Endodermal cell (in vitro differentiated cells): ENCODE data around the gene ARHGAP21. TPM values are rescaled to one million over a fixed set of nuclear protein-coding genes. Genes with fewer than 3 reads are reported as not detected.

Experiments used
- DNase-seq: peaks from one replicate; pipeline ENCODE4 v3.0.0-alpha.2; 2017
- H3K27ac ChIP-seq: 2 replicates; pipeline ENCODE4 v1.5.1; 2013; ENCODE audit warnings: mild to moderate bottlenecking, low read depth, low read length, moderate library complexity
- H3K27me3 ChIP-seq: 2 replicates; pipeline ENCODE4 v1.6.1; 2013; ENCODE audit warnings: mild to moderate bottlenecking, low read length, moderate library complexity; ENCODE audit not compliant: insufficient read depth, control insufficient read depth, poor library complexity, severe bottlenecking
- H3K36me3 ChIP-seq: 2 replicates; pipeline ENCODE4 v1.7.0; 2013; ENCODE audit warnings: mild to moderate bottlenecking, low read length, moderate library complexity; ENCODE audit not compliant: control insufficient read depth, insufficient read depth
- H3K4me1 ChIP-seq: one replicate; pipeline ENCODE4 v1.7.0; 2013; ENCODE audit warnings: low read length; ENCODE audit not compliant: control insufficient read depth, insufficient read depth
- H3K4me3 ChIP-seq: 2 replicates; pipeline ENCODE4 v1.5.1; 2013; ENCODE audit warnings: mild to moderate bottlenecking, low read length, moderate library complexity
- H3K9ac ChIP-seq: 2 replicates; pipeline ENCODE4 v1.6.1; 2013; ENCODE audit warnings: mild to moderate bottlenecking, low read length, moderate library complexity; ENCODE audit not compliant: poor library complexity, severe bottlenecking; ENCODE audit errors: extremely low read depth
- H3K9me3 ChIP-seq: 2 replicates; pipeline ENCODE4 v1.6.1; 2013; ENCODE audit warnings: mild to moderate bottlenecking, low read length, moderate library complexity; ENCODE audit not compliant: control insufficient read depth
- H3K27ac Mint-ChIP-seq: 2 replicates; pipeline ENCODE4 v1.8.0; 2020; ENCODE audit warnings: mixed read lengths
- H3K27me3 Mint-ChIP-seq: 2 replicates; pipeline ENCODE4 v1.8.0; 2021; ENCODE audit warnings: mild to moderate bottlenecking, mixed read lengths; ENCODE audit not compliant: insufficient read depth
- H3K36me3 Mint-ChIP-seq: 2 replicates; pipeline ENCODE4 v1.8.0; 2020; ENCODE audit warnings: low read depth, mixed read lengths
- H3K4me1 Mint-ChIP-seq: 2 replicates; pipeline ENCODE4 v1.8.0; 2020; ENCODE audit warnings: mixed read lengths
- H3K4me3 Mint-ChIP-seq: 2 replicates; pipeline ENCODE4 v1.8.0; 2020; ENCODE audit warnings: mild to moderate bottlenecking, moderate library complexity, mixed read lengths
- H3K9me3 Mint-ChIP-seq: 2 replicates; pipeline ENCODE4 v1.8.0; 2020; ENCODE audit warnings: mild to moderate bottlenecking, mixed read lengths
- WGBS, 2 experiments: methylation state at CpG; one replicate each; pipeline versions ENCODE4 v1.1.5 to v1.1.7; 2013; ENCODE audit warnings: missing lambda C conversion rate in 2 of 2, mixed read lengths in 1 of 2; ENCODE audit not compliant: insufficient coverage in 1 of 2, insufficient read length in 1 of 2; 5-methylcytosine and 5-hydroxymethylcytosine counted together
- total RNA-seq, 2 donors: library from RNA; stranded (reverse); fragmentation: NEBNext Ultra II Directional in 1 of 2; extraction: Animal tissue kit (Norgen Biotek cat#: 25700) in 1 of 2; gene quantifications; 2 replicates in 1 of 2; 3 replicates in 1 of 2; pipeline ENCODE4 v1.2.1, GENCODE V29; 2021
- TF ChIP-seq, protein P1 (sequence below): fragments of 200-600 bp; sonication (generic); conservative IDR thresholded peaks from 2 replicates; pipeline ENCODE4 v1.5.0; 2021; ENCODE audit warnings: antibody characterized with exemption, mild to moderate bottlenecking

ARHGAP21 gene
- total RNA-seq, 2 donors from 2014 or later, result 51.6 to 69.7 TPM

DNA sequence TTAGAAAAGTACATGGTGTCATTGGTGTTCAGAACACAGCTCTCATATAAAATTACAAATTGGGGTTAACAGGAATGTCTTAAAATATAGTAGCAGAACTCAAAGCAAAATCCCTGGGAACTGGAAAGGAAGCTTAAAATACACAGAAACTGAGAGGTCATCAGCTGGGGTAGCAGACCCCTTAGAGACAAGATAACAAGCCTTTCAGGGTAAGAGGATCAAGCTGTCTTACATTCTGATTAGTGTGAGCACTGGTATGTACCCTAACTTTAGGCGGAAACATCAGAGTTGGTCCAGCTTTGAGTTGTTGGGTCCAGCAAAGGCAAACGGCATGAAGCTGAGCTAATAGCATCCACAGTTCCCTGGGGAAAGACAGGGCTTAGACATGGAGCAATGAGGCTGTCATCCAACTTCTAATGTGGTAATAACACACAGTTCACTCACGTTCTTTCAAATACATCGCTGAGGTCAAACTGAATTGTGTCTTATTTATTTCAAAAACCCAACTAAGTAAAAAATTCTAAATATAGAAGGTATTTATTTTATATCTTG lies 32.6 kb downstream of the ARHGAP21 start:
- Mint-ChIP-seq H3K27ac (no peak overlapping the region), H3K4me1 (peaks cover 7% of the 10 kb centered on the region), H3K36me3 (peaks cover 4% of the 10 kb centered on the region), H3K9me3 (no peaks in the 10 kb centered on the region), H3K27me3 (no peaks in the 10 kb centered on the region), H3K4me3 (no peak overlapping the region)
- no peak overlapping the region for H3K4me3 ChIP-seq
- TF ChIP-seq, protein P1, sequence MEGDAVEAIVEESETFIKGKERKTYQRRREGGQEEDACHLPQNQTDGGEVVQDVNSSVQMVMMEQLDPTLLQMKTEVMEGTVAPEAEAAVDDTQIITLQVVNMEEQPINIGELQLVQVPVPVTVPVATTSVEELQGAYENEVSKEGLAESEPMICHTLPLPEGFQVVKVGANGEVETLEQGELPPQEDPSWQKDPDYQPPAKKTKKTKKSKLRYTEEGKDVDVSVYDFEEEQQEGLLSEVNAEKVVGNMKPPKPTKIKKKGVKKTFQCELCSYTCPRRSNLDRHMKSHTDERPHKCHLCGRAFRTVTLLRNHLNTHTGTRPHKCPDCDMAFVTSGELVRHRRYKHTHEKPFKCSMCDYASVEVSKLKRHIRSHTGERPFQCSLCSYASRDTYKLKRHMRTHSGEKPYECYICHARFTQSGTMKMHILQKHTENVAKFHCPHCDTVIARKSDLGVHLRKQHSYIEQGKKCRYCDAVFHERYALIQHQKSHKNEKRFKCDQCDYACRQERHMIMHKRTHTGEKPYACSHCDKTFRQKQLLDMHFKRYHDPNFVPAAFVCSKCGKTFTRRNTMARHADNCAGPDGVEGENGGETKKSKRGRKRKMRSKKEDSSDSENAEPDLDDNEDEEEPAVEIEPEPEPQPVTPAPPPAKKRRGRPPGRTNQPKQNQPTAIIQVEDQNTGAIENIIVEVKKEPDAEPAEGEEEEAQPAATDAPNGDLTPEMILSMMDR, result no peak
- H3K9ac ChIP-seq, result no peak overlapping the region
- no peaks in the 10 kb centered on the region for H3K9me3 ChIP-seq
- H3K4me1 ChIP-seq, result no peaks in the 10 kb centered on the region
- H3K27me3 ChIP-seq, result no peaks in the 10 kb centered on the region
- H3K27ac ChIP-seq, result no peak overlapping the region
- WGBS, 2 experiments, result 96 to 100% methylated on average over 2 to 3 of the region's 4 CpGs
- peaks cover 5% of the 10 kb centered on the region for H3K36me3 ChIP-seq
- DNase-seq, result no peak

DNA sequence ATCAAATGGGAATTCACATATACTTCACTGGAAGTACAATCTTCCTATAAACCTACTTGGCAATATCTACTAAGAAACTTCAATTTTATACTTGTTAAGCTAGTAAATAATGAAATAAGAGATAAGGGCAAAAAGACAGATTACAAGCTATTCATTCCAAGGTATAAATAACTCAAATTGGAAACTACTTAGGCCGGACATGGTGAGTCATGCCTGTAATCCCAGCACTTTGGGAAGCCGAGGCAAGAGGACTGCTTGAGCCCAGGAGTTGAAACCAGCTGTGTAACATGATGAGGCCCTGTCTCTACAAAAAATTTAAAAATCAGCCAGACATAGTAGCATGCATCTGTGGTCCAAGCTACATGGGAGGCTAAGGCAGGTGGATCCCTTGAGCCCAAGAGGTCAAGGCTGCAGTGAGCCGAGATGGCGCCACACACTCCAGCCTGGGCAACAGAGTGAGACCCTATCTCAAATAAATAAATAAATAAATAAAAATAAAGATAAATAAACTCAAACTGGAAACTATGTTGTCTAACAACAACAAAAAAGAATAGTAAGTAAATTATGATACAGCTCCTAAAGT lies 37.6 kb downstream of the ARHGAP21 start:
- no peak for DNase-seq
- Histone ChIP-seq H3K27ac (no peak overlapping the region), H3K36me3 (no peaks in the 10 kb centered on the region), H3K4me3 (no peak overlapping the region), H3K27me3 (no peaks in the 10 kb centered on the region), H3K4me1 (no peaks in the 10 kb centered on the region), H3K9ac (no peak overlapping the region), H3K9me3 (no peaks in the 10 kb centered on the region)
- Mint-ChIP-seq H3K36me3 (peaks cover 23% of the 10 kb centered on the region), H3K4me3 (no peak overlapping the region), H3K27me3 (no peaks in the 10 kb centered on the region), H3K4me1 (peaks cover 3% of the 10 kb centered on the region), H3K9me3 (peaks cover 2% of the 10 kb centered on the region), H3K27ac (no peak overlapping the region)
- TF ChIP-seq, protein P1, result no peak
- 96 to 97% methylated on average over 2 to 3 of the region's 4 CpGs for WGBS, 2 experiments

DNA sequence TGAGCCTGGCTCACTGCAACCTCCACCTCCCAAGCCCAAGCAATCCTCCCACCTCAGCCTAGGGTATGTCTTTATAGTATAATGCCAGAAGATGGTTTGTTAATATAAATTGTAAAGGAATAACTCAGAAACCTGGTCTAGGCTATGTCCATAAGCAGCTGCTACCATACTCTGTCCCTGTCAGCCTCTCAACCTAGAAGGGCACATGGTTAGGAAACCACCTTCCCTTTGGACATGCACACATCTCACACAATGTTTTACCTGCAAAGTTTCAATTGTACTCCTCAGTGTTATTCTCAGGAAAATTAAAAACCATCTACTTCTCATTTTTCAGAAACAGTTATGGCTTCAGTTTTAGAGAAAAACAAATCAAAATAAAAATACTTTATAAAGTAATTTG lies 40.1 kb downstream of the ARHGAP21 start:
- Mint-ChIP-seq H3K27me3 (no peaks in the 10 kb centered on the region), H3K36me3 (peaks cover 28% of the 10 kb centered on the region), H3K4me1 (no peaks in the 10 kb centered on the region), H3K27ac (no peak overlapping the region), H3K9me3 (peaks cover 10% of the 10 kb centered on the region), H3K4me3 (no peak overlapping the region)
- Histone ChIP-seq H3K27me3 (no peaks in the 10 kb centered on the region), H3K4me3 (no peak overlapping the region), H3K9ac (no peak overlapping the region), H3K4me1 (no peaks in the 10 kb centered on the region), H3K27ac (no peak overlapping the region), H3K9me3 (peaks cover 11% of the 10 kb centered on the region), H3K36me3 (no peaks in the 10 kb centered on the region)
- TF ChIP-seq, protein P1, result no peak
- no peak for DNase-seq
